GM19193 (cell line): Measurements from ENCODE around the gene MCRS1.

ENCODE experiments used
- POLR2A ChIP-seq: IDR thresholded peaks from 4 replicates; pipeline ENCODE4 v1.6.1; 2011; ENCODE audit not compliant: insufficient read depth, insufficient read length; ENCODE audit errors: extremely low read depth

MCRS1 gene

GRCh38 chr12:49529414-49529813 lies 38.5 kb downstream of the MCRS1 start:
- TF ChIP-seq POLR2A = no peak

GRCh38 chr12:49527361-49528130 lies 40.4 kb downstream of the MCRS1 start:
- no peak for TF ChIP-seq POLR2A

GRCh38 chr12:49525942-49526341 lies 42.0 kb downstream of the MCRS1 start:
- no peak for TF ChIP-seq POLR2A

GRCh38 chr12:49524660-49525324 lies 43.1 kb downstream of the MCRS1 start:
- no peak for TF ChIP-seq POLR2A

- no peak for TF ChIP-seq POLR2A
Observed at GRCh38 chr12:49521389-49521788, 46.6 kb downstream of the MCRS1 start.

GRCh38 chr12:49519574-49519936 lies 48.4 kb downstream of the MCRS1 start:
- TF ChIP-seq POLR2A = no peak

GRCh38 chr12:49518914-49519573 lies 48.9 kb downstream of the MCRS1 start:
- no peak for TF ChIP-seq POLR2A

- TF ChIP-seq POLR2A = no peak
Observed at GRCh38 chr12:49515266-49515665, 52.7 kb downstream of the MCRS1 start.

GRCh38 chr12:49512546-49512945 lies 55.4 kb downstream of the MCRS1 start:
- no peak for TF ChIP-seq POLR2A

- TF ChIP-seq POLR2A = no peak
Observed at GRCh38 chr12:49511410-49511809, 56.5 kb downstream of the MCRS1 start.
